B cell (primary cell): ENCODE measurements around the gene CCDC88B.

Experiments
- EZH2 ChIP-seq: IDR thresholded peaks from 2 replicates; pipeline ENCODE4 v1.6.1; 2012; ENCODE audit warnings: borderline replicate concordance, low read depth, mild to moderate bottlenecking, moderate library complexity, low read length; ENCODE audit not compliant: insufficient read depth, poor library complexity, severe bottlenecking
- TF ChIP-seq, protein P1 (sequence below): fragments of 200-600 bp; IDR thresholded peaks from one replicate; pipeline ENCODE4 v1.8.0; 2022; ENCODE audit warnings: antibody characterized with exemption, mild to moderate bottlenecking

DNA sequence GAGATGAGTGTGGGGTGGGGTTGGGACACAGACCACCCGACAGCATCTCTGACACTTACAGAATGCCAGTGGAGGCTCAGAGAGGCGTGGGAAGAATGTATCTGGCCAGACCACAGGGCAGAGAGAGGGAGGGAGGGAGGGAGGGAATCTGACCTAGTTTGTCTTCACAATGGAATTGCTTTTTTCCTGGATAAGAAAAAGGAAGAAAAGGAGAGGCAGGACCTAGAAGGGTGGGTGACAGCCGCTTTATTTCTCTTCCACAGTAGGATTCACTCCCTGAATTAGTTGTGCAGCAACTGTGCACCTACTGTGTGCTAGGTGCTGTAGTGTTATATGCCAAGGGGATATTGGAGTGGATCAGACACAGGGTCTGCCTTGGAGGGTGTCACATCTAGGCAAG is 45.2 kb upstream of the CCDC88B start:
- TF ChIP-seq, protein P1, sequence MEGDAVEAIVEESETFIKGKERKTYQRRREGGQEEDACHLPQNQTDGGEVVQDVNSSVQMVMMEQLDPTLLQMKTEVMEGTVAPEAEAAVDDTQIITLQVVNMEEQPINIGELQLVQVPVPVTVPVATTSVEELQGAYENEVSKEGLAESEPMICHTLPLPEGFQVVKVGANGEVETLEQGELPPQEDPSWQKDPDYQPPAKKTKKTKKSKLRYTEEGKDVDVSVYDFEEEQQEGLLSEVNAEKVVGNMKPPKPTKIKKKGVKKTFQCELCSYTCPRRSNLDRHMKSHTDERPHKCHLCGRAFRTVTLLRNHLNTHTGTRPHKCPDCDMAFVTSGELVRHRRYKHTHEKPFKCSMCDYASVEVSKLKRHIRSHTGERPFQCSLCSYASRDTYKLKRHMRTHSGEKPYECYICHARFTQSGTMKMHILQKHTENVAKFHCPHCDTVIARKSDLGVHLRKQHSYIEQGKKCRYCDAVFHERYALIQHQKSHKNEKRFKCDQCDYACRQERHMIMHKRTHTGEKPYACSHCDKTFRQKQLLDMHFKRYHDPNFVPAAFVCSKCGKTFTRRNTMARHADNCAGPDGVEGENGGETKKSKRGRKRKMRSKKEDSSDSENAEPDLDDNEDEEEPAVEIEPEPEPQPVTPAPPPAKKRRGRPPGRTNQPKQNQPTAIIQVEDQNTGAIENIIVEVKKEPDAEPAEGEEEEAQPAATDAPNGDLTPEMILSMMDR: no peak
- TF ChIP-seq EZH2: no peak
